Measurements from ENCODE around the gene TPPP.
"Not testable (repeated sequence)": the region's sequence is repeated elsewhere in the genome, so short reads cannot be mapped to it uniquely, and the experiment has no call there.

Gene TPPP

DNA sequence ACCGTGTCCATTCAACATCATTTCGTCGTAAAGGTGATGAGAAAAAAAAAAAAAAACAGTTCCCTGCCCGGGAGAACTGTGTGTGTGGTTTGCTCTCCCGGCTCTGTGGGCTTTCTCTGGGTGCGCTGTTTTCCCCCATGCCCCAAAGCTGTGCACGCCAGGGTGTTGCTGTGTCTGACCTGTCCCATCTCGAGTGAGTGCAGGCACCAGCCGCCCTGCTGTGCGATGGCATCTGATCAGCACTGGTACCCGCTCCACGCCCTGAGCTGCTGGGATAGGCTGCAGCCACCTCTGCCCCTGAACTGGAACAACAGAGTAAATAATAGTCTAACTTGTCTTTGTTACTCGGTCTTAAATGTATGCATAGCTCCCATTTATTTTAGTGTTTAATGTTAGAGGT lies 47.7 kb downstream of the TPPP start:
- DNase-seq (ENCODE audit: low read depth): no peak

GRCh38 chr5:644971-645370 lies 48.2 kb downstream of the TPPP start:
- DNase-seq (ENCODE audit: low read depth): no peak

- no peak for DNase-seq (ENCODE audit: low read depth)
These were observed 48.6 kb downstream of the TPPP start for GRCh38 chr5:644509-644908.

GRCh38 chr5:643811-644271 lies 49.3 kb downstream of the TPPP start:
- DNase-seq (ENCODE audit: low read depth): no peak

- no peak for DNase-seq (ENCODE audit: low read depth)
These were observed 49.8 kb downstream of the TPPP start for GRCh38 chr5:643351-643801.

- no peak for DNase-seq (ENCODE audit: low read depth)
These were observed 50.7 kb downstream of the TPPP start for GRCh38 chr5:642481-642880.

DNA sequence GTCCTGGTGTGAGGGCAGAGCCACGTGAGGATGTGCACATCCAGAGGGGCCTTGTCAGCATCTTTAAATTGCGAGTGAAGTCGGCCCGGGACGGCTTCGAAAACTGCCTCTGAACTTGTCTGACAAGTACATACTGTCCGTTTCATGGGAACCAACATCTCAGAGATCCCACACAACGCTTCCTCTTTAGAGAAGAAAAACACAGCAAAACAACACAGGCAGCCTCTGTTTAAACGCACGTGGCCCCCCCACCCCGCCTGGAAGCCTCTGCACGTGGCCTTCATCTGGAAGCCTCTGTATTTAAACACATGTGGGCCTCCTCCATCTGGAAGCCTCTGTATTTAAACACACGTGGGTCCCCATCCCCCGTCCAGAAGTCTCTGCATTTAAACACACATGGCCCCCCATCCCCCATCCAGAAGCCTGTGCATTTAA lies 51.8 kb downstream of the TPPP start:
- DNase-seq (ENCODE audit: low read depth): no peak

GRCh38 chr5:640461-641330 lies 52.5 kb downstream of the TPPP start:
- no peak for DNase-seq (ENCODE audit: low read depth)

GRCh38 chr5:639584-640213 lies 53.5 kb downstream of the TPPP start:
- DNase-seq (ENCODE audit: low read depth): no peak

DNA sequence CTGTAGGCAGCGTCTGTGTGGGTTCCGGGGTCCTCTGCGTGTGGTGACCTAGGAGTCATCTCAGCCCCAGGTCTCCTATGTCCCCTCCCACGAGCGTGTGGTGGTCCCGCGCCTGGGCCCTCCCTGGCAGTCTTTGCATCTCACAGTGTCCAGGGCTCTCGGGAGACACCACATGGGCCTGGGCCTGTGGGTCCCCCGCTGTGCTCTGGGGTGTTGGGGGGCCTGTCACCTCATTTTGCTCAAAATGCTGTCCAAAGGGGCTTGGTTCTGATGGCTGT lies 54.0 kb downstream of the TPPP start:
- DNase-seq (ENCODE audit: low read depth): no peak

- no peak for DNase-seq (ENCODE audit: low read depth)
These were observed 54.5 kb downstream of the TPPP start for GRCh38 chr5:638501-639252.

DNA sequence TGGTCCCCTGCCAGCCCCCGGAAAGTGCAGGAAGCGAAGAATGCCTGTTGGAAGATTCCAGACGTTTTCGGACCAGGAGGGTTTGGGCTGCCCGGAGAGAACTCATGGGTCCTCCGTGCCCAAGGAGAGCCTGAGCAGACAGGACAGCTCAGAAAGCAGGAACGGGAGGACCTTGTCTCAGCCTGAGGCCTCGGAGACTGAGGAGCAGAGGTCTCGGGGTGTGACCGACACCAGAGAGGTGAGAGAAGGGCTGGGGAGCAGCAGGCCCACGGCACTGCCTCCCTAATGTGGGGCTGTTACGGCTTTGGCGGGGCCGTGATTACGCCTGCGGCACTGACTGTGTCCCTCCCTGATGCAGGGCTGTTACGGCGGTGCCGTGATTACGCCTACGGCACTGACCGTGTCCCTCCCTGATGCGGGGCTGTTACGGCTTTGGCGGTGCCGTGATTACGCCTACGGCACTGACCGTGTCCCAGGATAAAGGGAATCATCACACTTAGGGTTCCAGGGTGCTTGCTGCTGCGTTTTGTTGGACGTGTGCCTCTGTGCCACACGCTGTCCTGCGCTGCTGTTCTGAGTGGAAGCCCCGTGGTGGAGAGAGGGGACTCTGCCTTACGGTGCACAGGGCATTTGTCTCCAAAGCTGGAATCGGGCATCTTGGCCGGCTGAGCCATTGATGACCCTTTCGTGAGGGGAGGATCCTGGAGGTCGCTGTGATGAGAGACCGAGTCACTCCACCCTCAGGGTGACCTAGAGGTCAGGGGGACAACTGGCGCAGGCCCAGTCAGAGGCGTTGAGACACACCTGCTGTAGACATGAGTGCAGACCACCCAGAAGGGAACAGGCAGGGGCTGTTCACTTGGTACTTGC lies 55.3 kb downstream of the TPPP start:
- no peak for DNase-seq (ENCODE audit: low read depth)

GRCh38 chr5:636951-637350 lies 56.2 kb downstream of the TPPP start:
- DNase-seq (ENCODE audit: low read depth): no peak

DNA sequence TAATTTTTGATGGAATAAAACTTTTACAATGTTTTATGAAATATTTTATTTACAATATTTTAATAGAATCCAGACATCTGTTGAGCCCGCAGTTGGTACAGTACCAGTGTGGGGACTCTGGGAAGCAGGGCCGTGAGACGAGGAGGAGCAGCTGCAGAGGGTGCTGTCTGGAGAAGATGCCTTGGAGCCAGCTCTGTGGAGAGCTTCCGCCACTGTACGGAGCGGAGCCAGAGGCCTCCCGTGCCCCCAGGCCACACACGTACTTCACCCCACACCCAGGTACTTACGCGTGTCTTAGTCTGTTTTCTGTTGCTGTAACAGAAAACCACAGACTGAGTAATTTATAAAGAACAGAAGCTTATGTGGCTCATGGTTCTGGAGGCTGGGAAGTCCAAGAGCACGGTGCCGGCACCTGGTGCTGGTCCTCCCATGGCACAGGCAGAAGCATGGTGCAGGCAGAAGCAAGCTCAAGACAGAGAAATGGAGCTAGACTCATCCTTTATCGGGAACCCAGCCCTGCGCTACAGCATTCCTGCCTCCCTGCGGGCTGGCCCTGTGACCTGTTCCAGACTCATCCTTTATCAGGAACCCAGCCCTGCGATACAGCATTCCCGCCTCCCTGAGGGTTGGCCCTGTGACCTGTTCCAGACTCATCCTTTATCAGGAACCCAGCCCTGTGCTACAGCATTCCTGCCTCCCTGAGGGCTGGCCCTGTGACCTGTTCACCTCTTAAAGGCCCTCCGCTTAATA lies 57.7 kb downstream of the TPPP start:
- no peak for DNase-seq (ENCODE audit: low read depth)

GRCh38 chr5:634191-634590 lies 59.0 kb downstream of the TPPP start:
- no peak for DNase-seq (ENCODE audit: low read depth)

DNA sequence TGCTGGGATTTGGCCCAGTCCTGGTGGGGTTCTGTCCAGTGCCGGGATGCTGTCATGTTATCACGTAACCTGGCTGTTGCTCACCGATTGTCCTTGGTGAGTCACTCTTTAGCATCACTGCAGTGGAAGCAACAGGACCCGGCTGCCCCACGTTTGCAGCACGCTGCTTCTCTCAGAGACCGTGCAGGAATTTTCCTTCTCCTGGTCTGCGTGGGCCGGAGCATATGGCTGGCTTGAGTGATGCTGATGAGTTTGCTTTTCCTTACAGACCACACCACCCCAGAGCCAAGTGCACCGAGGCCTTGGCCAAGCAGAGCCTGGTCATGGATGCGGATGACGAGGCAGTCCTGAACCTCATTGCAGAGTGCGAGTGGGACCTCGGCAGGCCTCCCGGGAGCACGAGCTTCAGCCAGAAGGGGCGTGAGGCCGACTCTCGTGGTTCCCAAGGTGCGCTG lies 59.6 kb downstream of the TPPP start:
- DNase-seq (ENCODE audit: low read depth): peak; percentile 78

DNA sequence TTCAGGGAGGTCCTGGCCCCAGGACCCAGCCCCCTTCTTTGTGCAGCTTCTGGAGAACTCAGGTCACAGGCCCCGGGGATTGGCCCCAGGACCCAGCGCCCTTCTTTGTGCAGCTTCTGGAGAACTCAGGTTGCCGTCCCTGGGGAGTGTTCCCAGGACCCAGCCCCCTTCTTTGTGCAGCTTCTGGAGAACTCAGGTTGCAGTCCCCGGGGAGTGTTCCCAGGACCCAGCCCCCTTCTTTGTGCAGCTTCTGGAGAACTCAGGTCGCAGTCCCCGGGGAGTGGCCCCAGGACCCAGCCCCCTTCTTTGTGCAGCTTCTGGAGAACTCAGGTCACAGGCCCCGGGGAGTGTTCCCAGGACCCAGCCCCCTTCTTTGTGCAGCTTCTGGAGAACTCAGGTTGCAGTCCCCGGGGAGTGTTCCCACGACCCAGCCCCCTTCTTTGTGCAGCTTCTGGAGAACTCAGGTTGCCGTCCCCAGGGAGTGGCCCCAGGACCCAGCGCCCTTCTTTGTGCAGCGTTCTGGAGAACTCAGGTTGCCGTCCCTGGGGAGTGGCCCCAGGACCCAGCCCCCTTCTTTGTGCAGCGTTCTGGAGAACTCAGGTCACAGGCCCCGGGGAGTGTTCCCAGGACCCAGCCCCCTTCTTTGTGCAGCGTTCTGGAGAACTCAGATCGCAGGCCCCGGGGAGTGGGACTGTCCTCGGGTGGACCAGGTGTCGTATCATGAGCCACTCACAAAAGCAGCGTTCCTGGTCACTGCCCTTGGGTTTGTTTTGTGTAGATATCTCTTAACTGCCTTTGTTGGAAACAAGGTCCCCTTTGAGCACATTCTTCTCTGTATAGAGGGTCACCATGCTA lies 64.6 kb downstream of the TPPP start:
- DNase-seq (ENCODE audit: low read depth): not testable (repeated sequence)

- DNase-seq (ENCODE audit: low read depth): no peak
These were observed 65.3 kb downstream of the TPPP start for GRCh38 chr5:627840-628239.

DNA sequence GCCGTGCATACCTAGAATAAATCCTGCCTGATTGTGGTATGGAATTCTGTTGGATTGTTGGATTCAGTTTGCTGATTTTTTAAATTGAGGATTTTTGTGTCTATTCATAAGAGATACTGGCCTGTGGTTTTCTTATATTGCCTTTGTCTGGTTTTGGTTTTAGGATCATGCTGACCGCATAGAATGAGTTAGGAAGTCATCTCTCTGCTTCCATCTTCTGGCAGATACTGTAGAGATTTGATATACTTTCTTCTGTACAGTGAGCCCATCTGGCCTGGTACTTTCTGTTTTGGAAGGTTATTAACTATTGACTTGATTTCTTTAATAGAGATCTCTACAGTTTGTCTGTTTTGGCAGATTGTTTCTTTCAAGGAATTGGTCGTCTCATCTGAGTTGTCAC lies 66.3 kb downstream of the TPPP start:
- DNase-seq (ENCODE audit: low read depth): peak; percentile 6

DNA sequence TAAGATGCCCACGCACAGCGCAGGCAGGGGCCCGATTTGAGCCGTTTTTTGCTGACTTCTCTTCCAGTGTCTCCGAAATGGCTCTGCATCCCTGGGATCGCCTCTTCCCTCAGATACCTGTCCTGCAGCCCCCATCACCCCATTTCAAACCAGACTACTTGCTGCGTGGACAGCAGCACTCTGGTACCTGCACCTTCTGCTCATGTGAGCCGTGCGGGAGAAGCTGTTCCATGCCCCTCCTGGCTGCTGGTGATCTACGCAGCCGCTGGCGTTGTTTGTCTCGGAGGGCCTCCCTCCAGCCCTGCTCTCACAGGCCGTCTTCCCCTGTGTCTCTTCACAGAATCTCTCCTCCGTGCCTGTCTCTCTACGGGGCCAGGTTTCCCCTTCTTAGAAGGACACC lies 67.6 kb downstream of the TPPP start:
- DNase-seq (ENCODE audit: low read depth): no peak
